GM19372 (cell line): ENCODE measurements around the gene COMMD3.
"Not testable (repeated sequence)": the region's sequence is repeated elsewhere in the genome, so short reads cannot be mapped to it uniquely, and the experiment has no call there.

Experiments used
- ATAC-seq: cut with Tn5 transposase; IDR thresholded peaks from one replicate; pipeline ENCODE4 v1.9.1; 2021; ENCODE audit warnings: mild to moderate bottlenecking, low read depth, moderate library complexity; ENCODE audit not compliant: unreplicated experiment

COMMD3 gene

GRCh38 chr10:22316286-22317075 lies at the start of gene COMMD3:
COMMD3 (plus strand) TSS chr10:22316388; CDS start chr10:22316418, 30 bp downstream.
- ATAC-seq: peak; percentile 53

GRCh38 chr10:22268503-22268902 lies 47.7 kb upstream of the COMMD3 start:
- ATAC-seq: no peak

GRCh38 chr10:22271786-22272185 lies 44.4 kb upstream of the COMMD3 start:
- ATAC-seq: no peak

- ATAC-seq: no peak
Observed at GRCh38 chr10:22278441-22278782, 37.8 kb upstream of the COMMD3 start.

GRCh38 chr10:22280078-22280477 lies 36.1 kb upstream of the COMMD3 start:
- no peak for ATAC-seq

- ATAC-seq: no peak
Observed at GRCh38 chr10:22285130-22285529, 31.1 kb upstream of the COMMD3 start.

GRCh38 chr10:22293747-22294404 lies 22.3 kb upstream of the COMMD3 start:
- ATAC-seq: no peak

GRCh38 chr10:22294694-22295093 lies 21.5 kb upstream of the COMMD3 start:
- ATAC-seq: no peak

GRCh38 chr10:22301193-22301592 lies 15.0 kb upstream of the COMMD3 start:
- ATAC-seq: no peak

- no peak for ATAC-seq
Observed at GRCh38 chr10:22303461-22303860, 12.7 kb upstream of the COMMD3 start.

GRCh38 chr10:22305721-22306120 lies 10.5 kb upstream of the COMMD3 start:
- no peak for ATAC-seq

- peak; percentile 86 for ATAC-seq
Observed at GRCh38 chr10:22308390-22308789, 7.8 kb upstream of the COMMD3 start.

GRCh38 chr10:22309180-22310000 lies 6.8 kb upstream of the COMMD3 start:
- no peak for ATAC-seq

- ATAC-seq: not testable (repeated sequence)
Observed at GRCh38 chr10:22310012-22310411, 6.2 kb upstream of the COMMD3 start.

GRCh38 chr10:22310928-22311327 lies 5.3 kb upstream of the COMMD3 start:
- ATAC-seq: no peak

GRCh38 chr10:22314852-22315251 lies 1.3 kb upstream of the COMMD3 start:
- no peak for ATAC-seq

- ATAC-seq: peak; percentile 34
Observed at GRCh38 chr10:22315455-22316285, 518 bp upstream of the COMMD3 start.

- ATAC-seq: peak; percentile 13
Observed at GRCh38 chr10:22317076-22317370, 835 bp downstream of the COMMD3 start.

- ATAC-seq: no peak
Observed at GRCh38 chr10:22317771-22318565, 1.8 kb downstream of the COMMD3 start.

GRCh38 chr10:22318772-22319171 lies 2.6 kb downstream of the COMMD3 start:
- ATAC-seq: no peak
